Common myeloid progenitor, CD34-positive (primary cell): ENCODE results near the gene CREBZF.
"Not testable (repeated sequence)": the region's sequence is repeated elsewhere in the genome, so short reads cannot be mapped to it uniquely, and the experiment has no call there.

Source experiments
- CTCF ChIA-PET: fragments of 350-600 bp; sonication (Branson Sonifier 250); formaldehyde crosslinking; loops from one replicate; lab custom pipeline; 2021; ENCODE audit warnings: antibody characterized with exemption; lab: Charles Lee
- POLR2A ChIA-PET: fragments of 350-600 bp; sonication (Branson Sonifier 250); formaldehyde crosslinking; loops from one replicate; lab custom pipeline; 2021; ENCODE audit warnings: antibody characterized with exemption; lab: Charles Lee
- DNase-seq, 3 donors: peaks; one replicate each; pipeline versions ENCODE4 v3.0.0 to v3.0.0-alpha.2; 2013
- H3K27ac ChIP-seq, 2 experiments: 1 replicate in 1 of 2; 2 replicates in 1 of 2; pipeline ENCODE4 v1.7.0; 2013; ENCODE audit warnings: inconsistent platforms in 2 of 2, low read length in 2 of 2, mild to moderate bottlenecking in 2 of 2, low read depth in 1 of 2, moderate library complexity in 1 of 2; ENCODE audit not compliant: severe bottlenecking in 2 of 2, insufficient read depth in 1 of 2, poor library complexity in 1 of 2
- H3K27me3 ChIP-seq, 5 experiments: replicated peaks in 2 of 5; 1 replicate in 3 of 5; 2 replicates in 2 of 5; pipeline versions ENCODE4 v1.6.1 to v1.7.0; 2013; ENCODE audit warnings: low read length in 4 of 5, mild to moderate bottlenecking in 2 of 5, moderate library complexity in 2 of 5, inconsistent platforms in 1 of 5; ENCODE audit not compliant: insufficient read depth in 5 of 5, control insufficient read depth in 4 of 5
- H3K36me3 ChIP-seq, 4 experiments: 1 replicate in 2 of 4; 2 replicates in 2 of 4; pipeline versions ENCODE4 v1.6.1 to v1.7.0; 2013; ENCODE audit warnings: low read length in 3 of 4, control low read depth in 1 of 4, mild to moderate bottlenecking in 1 of 4; ENCODE audit not compliant: control insufficient read depth in 4 of 4, insufficient read depth in 4 of 4
- H3K4me1 ChIP-seq, 4 experiments: 1 replicate in 3 of 4; 2 replicates in 1 of 4; pipeline versions ENCODE4 v1.6.1 to v1.7.1; 2013; ENCODE audit warnings: low read length in 3 of 4, mild to moderate bottlenecking in 3 of 4, control low read depth in 1 of 4, inconsistent platforms in 1 of 4, moderate library complexity in 1 of 4; ENCODE audit not compliant: control insufficient read depth in 4 of 4, insufficient read depth in 4 of 4; ENCODE audit errors: control extremely low read depth in 1 of 4
- H3K4me3 ChIP-seq, 7 experiments: 1 replicate in 4 of 7; 2 replicates in 3 of 7; pipeline versions ENCODE4 v1.5.1 to v1.7.0; 2013; ENCODE audit warnings: mild to moderate bottlenecking in 7 of 7, low read length in 6 of 7, moderate library complexity in 6 of 7, inconsistent platforms in 2 of 7, low read depth in 2 of 7, control low read depth in 1 of 7; ENCODE audit not compliant: insufficient read depth in 4 of 7, control insufficient read depth in 1 of 7; ENCODE audit errors: extremely low read depth in 1 of 7
- H3K9me3 ChIP-seq, 5 experiments: 1 replicate in 4 of 5; 2 replicates in 1 of 5; pipeline versions ENCODE4 v1.6.1 to v1.7.1; 2013; ENCODE audit warnings: low read length in 4 of 5, mild to moderate bottlenecking in 2 of 5, inconsistent platforms in 1 of 5, low read depth in 1 of 5, moderate library complexity in 1 of 5; ENCODE audit not compliant: control insufficient read depth in 4 of 5, insufficient read depth in 2 of 5; ENCODE audit errors: control extremely low read depth in 1 of 5
- whole genome bisulfite sequencing: methylation state at CpG from one replicate; pipeline ENCODE4 v1.1.5; 2013; ENCODE audit not compliant: insufficient coverage; 5-methylcytosine and 5-hydroxymethylcytosine counted together

The CREBZF gene

GRCh38 chr11:85661972-85662664 is 2.8 kb downstream of the CREBZF start:
- DNase-seq, result no peak
- H3K36me3 ChIP-seq, result peaks cover 3 to 37% (median 19%) of the 10 kb centered on the region in 4 experiments
- POLR2A ChIA-PET, result no interaction called here

GRCh38 chr11:85658180-85658579 is 6.7 kb downstream of the CREBZF start:
- DNase-seq, result no peak
- H3K27me3 ChIP-seq, result no peaks in the 10 kb centered on the region
- no peak overlapping the region for H3K27ac ChIP-seq
- POLR2A ChIA-PET, result no interaction called here
- H3K36me3 ChIP-seq, result peaks cover 11 to 63% (median 29%) of the 10 kb centered on the region in 4 experiments
- H3K9me3 ChIP-seq, result no peaks in the 10 kb centered on the region
- WGBS, result no CpG with 5 or more reads among the region's 1 CpG
- H3K4me1 ChIP-seq, result peaks cover 6 to 34% (median 19%) of the 10 kb centered on the region in 4 experiments
- no peak overlapping the region for H3K4me3 ChIP-seq
- CTCF ChIA-PET, result interaction anchor here (1.1 kb wide), 1 partner anchor 10 kb away, joined by 3 read pairs; no protein-coding TSS in a partner anchor

More at GRCh38 chr11:85661972-85662664, 2.8 kb downstream of the CREBZF start:
- Histone ChIP-seq H3K27me3 (no peaks in the 10 kb centered on the region), H3K4me1 (peaks cover 10 to 33% (median 25%) of the 10 kb centered on the region in 4 experiments), H3K9me3 (no peaks in the 10 kb centered on the region), H3K4me3 (peak overlapping the region in 5 of 7 experiments; percentile 22 to 99 (median 92)), H3K27ac (peak overlapping the region in 1 of 2 experiments; percentile 19)
- no CpG with 5 or more reads among the region's 4 CpGs for WGBS
- CTCF ChIA-PET, result no interaction called here

DNA sequence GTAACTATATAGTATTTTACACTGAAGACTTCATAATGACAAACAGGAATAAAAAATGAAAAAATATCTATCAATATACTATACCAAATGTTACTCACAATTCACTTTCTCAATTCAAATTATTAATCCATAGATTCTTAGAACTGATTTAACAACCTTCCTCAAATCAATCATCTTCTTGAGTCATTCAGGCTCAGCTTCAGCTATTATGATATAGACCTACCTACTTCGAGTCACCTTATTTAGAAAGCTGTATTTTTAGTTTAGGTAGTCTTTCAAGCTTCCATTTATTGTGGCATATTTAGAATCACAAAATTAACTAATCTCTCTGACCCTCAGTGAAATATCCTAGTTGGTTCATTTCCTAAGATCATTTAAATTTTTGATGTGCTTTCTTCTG is 8.2 kb downstream of the CREBZF start:
- WGBS, result no CpG with 5 or more reads among the region's 1 CpG
- Histone ChIP-seq H3K4me3 (no peak overlapping the region), H3K36me3 (peaks cover 11 to 60% (median 29%) of the 10 kb centered on the region in 4 experiments), H3K27me3 (no peaks in the 10 kb centered on the region), H3K27ac (no peak overlapping the region), H3K9me3 (no peaks in the 10 kb centered on the region), H3K4me1 (peaks cover 3 to 26% (median 11%) of the 10 kb centered on the region in 4 experiments)
- ChIA-PET CTCF (interaction anchor here (1.0 kb wide), 1 partner anchor 65 kb away, joined by 3 read pairs; no protein-coding TSS in a partner anchor), POLR2A (no interaction called here)
- no peak for DNase-seq

- H3K9me3 ChIP-seq, result not testable (repeated sequence)
- WGBS, result no CpG with 5 or more reads among the region's 4 CpGs
- peaks cover 13 to 62% (median 27%) of the 10 kb centered on the region in 4 experiments for H3K36me3 ChIP-seq
These were observed 10.6 kb downstream of the CREBZF start for GRCh38 chr11:85654343-85654742.

GRCh38 chr11:85652786-85653447 is 12.0 kb downstream of the CREBZF start:
- POLR2A ChIA-PET, result interaction anchor here (1.0 kb wide), 1 partner anchor 25 kb away, joined by 3 read pairs; the partner anchor contains the start of gene TMEM126B
- H3K4me3 ChIP-seq, result peak overlapping the region in 1 of 7 experiments; percentile 17
- no peaks in the 10 kb centered on the region for H3K9me3 ChIP-seq
- no peaks in the 10 kb centered on the region for H3K27me3 ChIP-seq
- DNase-seq, result peak in 2 of 3 donors; percentile 71 to 81
- H3K36me3 ChIP-seq, result peaks cover 13 to 49% (median 20%) of the 10 kb centered on the region in 4 experiments
- peaks cover 5 to 23% (median 15%) of the 10 kb centered on the region in 4 experiments for H3K4me1 ChIP-seq
- CTCF ChIA-PET, result interaction anchor here (1.2 to 2.0 kb wide), 2 partner anchors 11 to 27 kb away, joined by 3 to 10 read pairs; no protein-coding TSS in a partner anchor
- H3K27ac ChIP-seq, result no peak overlapping the region
- WGBS, result 29% methylated on average over 1 of the region's 3 CpGs

More at GRCh38 chr11:85654343-85654742, 10.6 kb downstream of the CREBZF start:
- ChIA-PET POLR2A (interaction anchor here (1.0 kb wide), 1 partner anchor 26 kb away, joined by 3 read pairs; the partner anchor contains the start of gene TMEM126B), CTCF (interaction anchor here (1.3 to 2.0 kb wide), 2 partner anchors 10 to 173 kb away, joined by 4 to 10 read pairs; no protein-coding TSS in a partner anchor)
- peaks cover 0 to 15% (median 8%) of the 10 kb centered on the region in 4 experiments for H3K4me1 ChIP-seq
- DNase-seq, H3K27me3 ChIP-seq, H3K4me3 ChIP-seq, H3K27ac ChIP-seq: not testable (repeated sequence)

DNA sequence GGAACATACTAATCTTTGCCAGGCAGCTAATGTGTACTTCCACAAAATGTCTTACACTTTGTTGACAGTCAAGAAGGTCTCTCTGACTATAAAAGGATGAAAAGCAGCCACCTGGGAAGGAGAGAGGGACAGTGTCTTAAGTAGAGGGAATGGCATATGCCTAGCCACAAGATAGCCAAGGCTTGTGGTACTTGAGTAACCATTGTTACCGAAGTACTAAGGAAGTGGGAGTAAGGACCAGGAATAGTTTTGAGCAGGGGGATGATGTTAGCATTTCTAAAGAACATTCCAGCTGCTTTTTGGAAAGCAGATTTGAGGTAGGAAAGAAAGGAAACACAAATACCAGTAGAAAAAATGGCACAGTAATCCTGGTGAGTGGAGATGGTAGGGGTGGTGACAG is 13.8 kb downstream of the CREBZF start:
- H3K4me1 ChIP-seq, result peaks cover 7 to 32% (median 21%) of the 10 kb centered on the region in 4 experiments
- ChIA-PET CTCF (interaction anchor here (2.1 kb wide), 1 partner anchor 13 kb away, joined by 8 read pairs; no protein-coding TSS in a partner anchor), POLR2A (no interaction called here)
- H3K4me3 ChIP-seq, result no peak overlapping the region
- WGBS, result 100% methylated on average over 1 of the region's 1 CpG
- H3K9me3 ChIP-seq, result no peaks in the 10 kb centered on the region
- H3K36me3 ChIP-seq, result peaks cover 7 to 33% (median 9%) of the 10 kb centered on the region in 4 experiments
- H3K27me3 ChIP-seq, result no peaks in the 10 kb centered on the region
- no peak for DNase-seq
- H3K27ac ChIP-seq, result no peak overlapping the region
